HEK293T (cell line): ENCODE data around the gene UNC5CL.
A peak's percentile ranks its signal among the peaks of the same experiment; 100 is the strongest.

Source experiments
- CTCF ChIA-PET: fragments of 350-600 bp; formaldehyde crosslinking; extraction: SDS; loops from one replicate; lab custom pipeline; 2021; ENCODE audit warnings: antibody characterized with exemption, inconsistent platforms; lab: Yijun Ruan, JAX
- POLR2A ChIA-PET: fragments of 350-600 bp; formaldehyde crosslinking; extraction: SDS; loops from one replicate; lab custom pipeline; 2020; ENCODE audit warnings: antibody characterized with exemption, inconsistent platforms; lab: Yijun Ruan, JAX
- DNase-seq: peaks from one replicate; pipeline ENCODE4 v3.0.0; 2012; ENCODE audit warnings: mixed read lengths; ENCODE audit errors: extremely low spot score
- ARNT ChIP-seq: fragments of 450-650 bp; IDR thresholded peaks from 2 replicates; pipeline ENCODE4 v1.6.1; 2017; ENCODE audit warnings: mild to moderate bottlenecking
- BHLHE40 ChIP-seq: fragments of 450-650 bp; IDR thresholded peaks from 2 replicates; pipeline ENCODE4 v1.6.1; 2016; ENCODE audit warnings: mild to moderate bottlenecking, moderate library complexity, borderline replicate concordance
- CTBP1 ChIP-seq: fragments of 450-650 bp; IDR thresholded peaks from 2 replicates; pipeline ENCODE4 v1.6.1; 2016; ENCODE audit warnings: borderline replicate concordance
- ELF4 ChIP-seq: fragments of 450-650 bp; IDR thresholded peaks from 2 replicates; pipeline ENCODE4 v1.6.1; 2017; ENCODE audit warnings: antibody characterized with exemption
- FOXA1 ChIP-seq: fragments of 450-650 bp; IDR thresholded peaks from 2 replicates; pipeline ENCODE4 v1.6.1; 2016; ENCODE audit warnings: mild to moderate bottlenecking
- FOXK2 ChIP-seq: fragments of 450-650 bp; IDR thresholded peaks from 2 replicates; pipeline ENCODE4 v1.6.1; 2016; ENCODE audit warnings: mild to moderate bottlenecking
- FOXM1 ChIP-seq: fragments of 450-650 bp; IDR thresholded peaks from 2 replicates; pipeline ENCODE4 v1.6.1; 2017; ENCODE audit warnings: mild to moderate bottlenecking, borderline replicate concordance
- HDGF ChIP-seq: fragments of 450-650 bp; IDR thresholded peaks from 2 replicates; pipeline ENCODE4 v1.6.1; 2017; ENCODE audit warnings: antibody characterized with exemption, borderline replicate concordance
- L3MBTL2 ChIP-seq: fragments of 450-650 bp; conservative IDR thresholded peaks from 2 replicates; pipeline ENCODE4 v1.6.1; 2016; ENCODE audit warnings: mild to moderate bottlenecking
- LEF1 ChIP-seq: fragments of 450-650 bp; IDR thresholded peaks from 2 replicates; pipeline ENCODE4 v1.6.1; 2017; ENCODE audit warnings: mild to moderate bottlenecking, borderline replicate concordance
- NFRKB ChIP-seq: fragments of 450-650 bp; IDR thresholded peaks from 2 replicates; pipeline ENCODE4 v1.6.1; 2016; ENCODE audit warnings: mild to moderate bottlenecking, moderate library complexity
- PKNOX1 ChIP-seq: fragments of 450-650 bp; IDR thresholded peaks from 2 replicates; pipeline ENCODE4 v1.6.1; 2016
- SP1 ChIP-seq: fragments of 450-650 bp; IDR thresholded peaks from 2 replicates; pipeline ENCODE4 v1.6.1; 2017
- SUZ12 ChIP-seq: fragments of 450-650 bp; IDR thresholded peaks from 2 replicates; pipeline ENCODE4 v1.6.1; 2016; ENCODE audit warnings: mild to moderate bottlenecking
- TARDBP ChIP-seq: fragments of 450-650 bp; IDR thresholded peaks from 2 replicates; pipeline ENCODE4 v1.6.1; 2016
- ZNF384 ChIP-seq: fragments of 450-650 bp; IDR thresholded peaks from 2 replicates; pipeline ENCODE4 v1.6.1; 2016

Gene UNC5CL

GRCh38 chr6:41066867-41067304 is 27.9 kb upstream of the UNC5CL start:
- peak; percentile 47 for DNase-seq
- no peak for TF ChIP-seq HDGF
- TF ChIP-seq FOXM1: no peak
- TF ChIP-seq SUZ12: no peak
- no peak for TF ChIP-seq PKNOX1
- TF ChIP-seq ELF4: no peak
- ChIA-PET POLR2A (no interaction called here), CTCF (no interaction called here)

DNA sequence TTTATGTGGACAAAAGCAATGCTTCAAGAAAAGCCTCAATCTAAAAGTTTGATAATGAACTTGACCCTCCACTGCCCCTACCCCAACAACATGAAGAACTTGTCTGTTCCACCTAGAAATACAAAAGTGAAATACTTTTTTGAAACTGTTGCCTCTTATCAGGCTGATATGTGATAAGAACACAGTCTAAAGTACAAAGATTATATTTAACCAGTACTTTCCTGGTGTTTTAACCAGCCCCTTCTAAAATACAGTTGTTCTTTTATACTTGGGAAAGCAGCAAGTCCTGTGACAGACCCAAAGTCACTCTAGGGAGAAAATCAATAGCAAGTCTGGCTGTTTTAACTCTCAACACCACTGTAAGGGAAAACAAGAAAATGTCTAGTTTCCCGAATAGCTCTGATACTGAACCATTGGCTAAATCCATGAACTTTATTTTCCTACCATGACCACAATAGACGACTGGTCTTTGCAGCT is 26.6 kb upstream of the UNC5CL start:
- ChIA-PET POLR2A (no interaction called here), CTCF (interaction anchor here (0.6 to 0.7 kb wide), 2 partner anchors 36 to 239 kb away, joined by 3 to 9 read pairs; no protein-coding TSS in a partner anchor)
- TF ChIP-seq FOXK2 (no peak), ARNT (no peak), CTBP1 (no peak), FOXM1 (no peak)
- no peak for DNase-seq

DNA sequence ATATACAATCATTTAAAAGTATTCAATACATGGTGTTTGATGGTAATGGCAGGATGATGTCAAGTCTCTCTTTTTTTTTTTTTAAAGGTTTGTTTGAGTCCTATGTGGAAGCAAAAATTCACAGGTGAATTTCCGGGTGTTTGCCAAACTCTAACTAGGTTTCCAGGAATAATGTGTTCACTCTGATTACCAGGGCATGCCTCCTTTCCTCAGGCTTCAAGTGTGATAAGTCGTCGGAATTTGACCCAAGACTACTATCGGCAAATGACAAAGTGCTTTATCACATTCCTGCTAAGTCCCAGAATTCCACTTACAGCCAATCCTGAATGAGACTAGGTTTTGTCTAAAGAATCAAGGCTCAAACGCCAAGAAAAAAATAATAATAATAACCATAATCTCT is 25.8 kb upstream of the UNC5CL start:
- CTCF ChIA-PET: no interaction called here
- POLR2A ChIA-PET: no interaction called here
- no peak for DNase-seq
- TF ChIP-seq ZNF384 (no peak), CTBP1 (no peak), TARDBP (no peak), BHLHE40 (no peak), L3MBTL2 (no peak), ELF4 (no peak), HDGF (no peak)

GRCh38 chr6:41063884-41064285 is 24.9 kb upstream of the UNC5CL start:
- DNase-seq: no peak
- POLR2A ChIA-PET: interaction anchor here (1.6 kb wide), 1 partner anchor 9 kb away, joined by 5 read pairs; the partner anchor contains the start of genes NFYA and OARD1
- CTCF ChIA-PET: no interaction called here
- TF ChIP-seq TARDBP: no peak
- TF ChIP-seq LEF1: no peak
- no peak for TF ChIP-seq L3MBTL2
- no peak for TF ChIP-seq NFRKB
- TF ChIP-seq SP1: no peak
- no peak for TF ChIP-seq FOXM1
- TF ChIP-seq HDGF: no peak
- no peak for TF ChIP-seq SUZ12
- TF ChIP-seq ELF4: no peak
- TF ChIP-seq FOXK2: no peak
- no peak for TF ChIP-seq ARNT
- no peak for TF ChIP-seq ZNF384
- TF ChIP-seq PKNOX1: no peak
- TF ChIP-seq FOXA1: no peak

DNA sequence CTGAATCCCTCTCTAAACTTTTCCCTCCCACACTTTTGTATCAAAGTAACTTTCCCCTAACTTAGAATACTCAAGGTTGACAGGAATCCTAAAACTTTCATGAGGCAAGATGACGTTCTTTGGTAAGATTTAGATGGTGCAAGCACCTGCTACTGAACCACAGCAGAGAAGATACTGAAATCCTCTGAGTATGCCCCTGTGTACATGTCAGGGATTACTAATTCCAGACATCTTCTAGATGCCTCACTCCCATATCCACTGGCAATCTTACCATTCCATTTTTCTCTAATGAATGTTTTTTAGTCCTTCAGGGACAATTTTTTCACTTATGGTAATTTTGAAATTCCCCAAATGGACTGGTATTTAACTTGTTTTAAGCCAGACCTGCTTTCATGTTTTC is 23.0 kb upstream of the UNC5CL start:
- POLR2A ChIA-PET: no interaction called here
- CTCF ChIA-PET: no interaction called here
- no peak for TF ChIP-seq CTBP1
- no peak for TF ChIP-seq SUZ12
- no peak for TF ChIP-seq FOXA1
- no peak for TF ChIP-seq ELF4
- TF ChIP-seq FOXK2: no peak
- no peak for TF ChIP-seq L3MBTL2
- no peak for TF ChIP-seq NFRKB
- TF ChIP-seq BHLHE40: no peak
- no peak for TF ChIP-seq FOXM1
- no peak for TF ChIP-seq TARDBP
- TF ChIP-seq LEF1: no peak
- no peak for TF ChIP-seq HDGF
- TF ChIP-seq SP1: no peak
- DNase-seq: no peak

DNA sequence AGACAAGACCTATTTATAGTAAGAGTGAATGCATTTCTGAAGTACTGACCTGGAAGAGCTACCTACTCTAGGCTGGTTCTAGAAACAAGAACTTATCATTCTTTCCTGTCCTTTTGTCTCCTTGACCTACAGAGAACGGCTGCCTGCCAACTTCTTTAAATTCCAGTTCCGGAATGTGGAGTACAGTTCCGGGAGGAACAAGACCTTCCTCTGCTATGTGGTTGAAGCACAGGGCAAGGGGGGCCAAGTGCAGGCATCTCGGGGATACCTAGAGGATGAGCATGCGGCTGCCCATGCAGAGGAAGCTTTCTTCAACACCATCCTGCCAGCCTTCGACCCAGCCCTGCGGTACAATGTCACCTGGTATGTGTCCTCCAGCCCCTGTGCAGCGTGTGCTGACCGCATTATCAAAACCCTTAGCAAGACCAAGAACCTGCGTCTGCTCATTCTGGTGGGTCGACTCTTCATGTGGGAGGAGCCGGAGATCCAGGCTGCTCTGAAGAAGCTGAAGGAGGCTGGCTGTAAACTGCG is 22.2 kb upstream of the UNC5CL start:
- ChIA-PET POLR2A (no interaction called here), CTCF (no interaction called here)
- no peak for DNase-seq
- TF ChIP-seq CTBP1 (no peak), SP1 (no peak), L3MBTL2 (no peak), FOXA1 (no peak), BHLHE40 (no peak), TARDBP (no peak), FOXM1 (no peak), ZNF384 (no peak), ELF4 (no peak), PKNOX1 (no peak), ARNT (no peak), HDGF (no peak), NFRKB (no peak), FOXK2 (no peak), SUZ12 (no peak), LEF1 (no peak)
